GM19099 (cell line): ENCODE data around the gene MAN1A1.

Experiments used
- POLR2A ChIP-seq: IDR thresholded peaks from 3 replicates; pipeline ENCODE4 v1.6.1; 2011; ENCODE audit warnings: low read depth; ENCODE audit not compliant: insufficient read length; ENCODE audit errors: extremely low read depth

Gene MAN1A1

DNA sequence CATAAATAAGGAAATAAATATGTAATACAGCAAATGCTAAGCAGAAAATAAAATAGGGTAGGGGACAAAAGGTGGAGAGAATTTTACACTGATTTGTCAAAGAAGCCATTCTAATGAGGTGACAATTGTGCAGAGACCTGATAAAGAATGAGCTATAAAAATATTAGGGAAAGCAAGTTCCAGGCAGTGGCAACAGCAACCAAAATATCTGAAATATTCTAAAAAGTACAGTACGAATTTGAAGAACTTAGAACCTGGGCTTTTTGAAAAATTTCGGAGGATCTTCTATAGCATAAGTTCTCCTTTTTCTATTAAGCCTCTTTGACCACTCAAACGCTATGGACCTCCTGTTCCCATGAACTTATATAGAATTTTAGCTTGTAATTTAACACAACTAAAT lies 173.1 kb downstream of the MAN1A1 start:
- no peak for TF ChIP-seq POLR2A

- TF ChIP-seq POLR2A: no peak
Measured at GRCh38 chr6:119174879-119175817, 174.4 kb downstream of the MAN1A1 start.

GRCh38 chr6:119174085-119174445 lies 175.5 kb downstream of the MAN1A1 start:
- no peak for TF ChIP-seq POLR2A

DNA sequence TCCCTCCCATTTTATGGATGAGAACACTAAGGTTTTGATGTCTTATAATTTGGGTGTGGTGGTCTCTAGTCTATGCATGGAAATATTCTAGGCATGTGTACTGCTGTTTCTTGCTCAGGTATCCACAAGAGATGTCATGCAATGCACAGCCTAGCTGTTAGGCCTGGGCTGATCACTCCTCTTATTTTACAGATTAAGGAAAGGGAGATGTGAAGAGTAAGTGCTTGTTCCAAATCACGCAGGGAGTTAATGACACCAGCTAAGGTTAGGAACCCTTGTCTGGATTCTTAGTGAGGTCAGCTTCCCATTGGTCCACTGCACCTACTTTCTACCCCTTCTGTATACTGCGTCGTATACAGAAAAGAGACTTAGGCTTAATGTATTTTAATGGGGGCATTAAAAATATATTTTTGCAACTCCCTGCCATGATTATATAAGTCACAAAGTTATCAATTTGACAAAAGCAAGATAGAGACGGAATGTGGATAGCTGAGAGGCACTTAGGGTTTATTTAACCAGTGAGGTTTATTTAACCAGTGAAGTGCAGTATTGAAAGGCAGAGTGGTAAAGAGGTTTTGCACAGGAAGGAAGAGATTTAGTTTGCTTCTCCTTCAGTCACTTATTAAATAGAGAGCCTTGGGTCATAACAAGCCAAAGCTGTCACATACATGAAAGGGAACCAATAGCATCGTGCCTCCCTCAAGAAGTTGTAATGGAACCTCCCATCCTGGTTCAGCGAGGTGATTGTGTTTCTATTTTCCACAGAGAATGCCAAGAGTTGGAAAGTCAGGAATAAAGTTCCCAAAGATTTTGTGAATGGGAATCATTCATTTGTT lies 176.1 kb downstream of the MAN1A1 start:
- TF ChIP-seq POLR2A: no peak

- no peak for TF ChIP-seq POLR2A
Measured at GRCh38 chr6:119172824-119173223, 176.7 kb downstream of the MAN1A1 start.

- TF ChIP-seq POLR2A: no peak
Measured at GRCh38 chr6:119171864-119172588, 177.5 kb downstream of the MAN1A1 start.

GRCh38 chr6:119171088-119171841 lies 178.3 kb downstream of the MAN1A1 start:
- no peak for TF ChIP-seq POLR2A

GRCh38 chr6:119170447-119171087 lies 179.0 kb downstream of the MAN1A1 start:
- no peak for TF ChIP-seq POLR2A

DNA sequence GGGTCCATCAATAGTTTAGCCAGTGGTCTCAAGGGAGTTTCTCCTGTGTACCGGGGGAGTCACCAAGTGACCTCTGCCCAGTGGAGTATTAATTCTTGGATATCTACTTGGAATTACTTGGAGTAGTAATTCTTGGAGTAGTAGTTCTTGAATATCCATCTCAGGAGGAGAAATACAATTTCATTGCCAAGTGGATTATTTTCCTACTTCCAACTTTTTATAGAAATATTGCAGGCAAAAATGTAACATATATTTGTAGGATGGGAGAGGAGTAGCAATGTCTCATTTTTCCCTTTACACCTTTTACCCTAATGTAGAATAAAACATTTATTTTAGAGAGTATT lies 179.5 kb downstream of the MAN1A1 start:
- no peak for TF ChIP-seq POLR2A

GRCh38 chr6:119166024-119166784 lies 183.4 kb downstream of the MAN1A1 start:
- TF ChIP-seq POLR2A: no peak

DNA sequence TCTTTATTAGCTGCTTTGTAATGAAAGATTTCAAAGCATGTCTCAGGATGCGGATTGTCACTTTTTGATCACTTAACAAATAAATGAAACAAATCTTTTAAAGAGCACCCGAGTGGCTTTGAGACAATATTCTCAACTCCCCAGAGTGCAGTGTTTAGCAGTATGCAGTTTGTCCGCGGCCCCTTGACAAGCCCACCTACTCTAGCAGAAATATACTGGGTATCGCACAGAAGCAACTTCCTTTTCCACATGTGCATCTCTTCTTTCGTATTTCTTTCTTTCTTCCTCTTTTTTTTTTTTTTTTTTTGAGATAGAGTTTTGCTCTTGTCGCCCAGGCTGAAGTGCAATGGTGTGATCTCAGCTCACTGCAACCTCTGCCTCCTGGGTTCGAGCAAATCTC lies 186.6 kb downstream of the MAN1A1 start:
- TF ChIP-seq POLR2A: no peak

DNA sequence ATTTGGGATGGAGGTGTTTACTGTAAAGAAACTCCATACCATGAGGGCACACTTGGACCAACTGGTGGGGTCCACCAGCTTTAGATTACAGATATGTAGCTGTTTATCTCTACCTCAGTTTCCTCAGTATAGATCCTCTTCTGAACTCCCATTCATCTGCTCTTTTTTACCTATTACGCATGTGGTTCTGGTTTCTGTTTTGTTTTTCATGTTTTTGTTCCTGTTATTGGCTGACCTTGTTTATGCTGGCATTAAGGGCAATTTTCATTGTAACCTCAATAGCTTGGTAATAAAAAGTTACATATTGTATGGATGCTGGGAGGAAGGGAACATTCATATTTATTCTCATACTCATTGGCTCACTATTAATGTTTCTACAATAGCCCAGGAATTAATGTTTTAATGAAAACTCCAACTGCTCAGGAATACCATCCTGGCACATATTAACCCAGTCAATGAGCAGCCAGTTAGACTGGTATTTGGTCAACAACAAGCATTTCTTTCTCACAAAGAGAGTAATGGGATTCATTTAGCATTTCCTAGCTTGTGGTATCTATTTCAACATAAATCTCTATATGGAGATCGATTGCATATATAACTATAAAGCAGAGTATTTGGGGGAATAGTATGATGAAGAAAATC lies 187.3 kb downstream of the MAN1A1 start:
- TF ChIP-seq POLR2A: no peak

GRCh38 chr6:119161438-119161837 lies 188.1 kb downstream of the MAN1A1 start:
- no peak for TF ChIP-seq POLR2A
